Measurements from ENCODE around the gene PLPP4. TPM values are rescaled to one million over a fixed set of nuclear protein-coding genes. Genes with fewer than 3 reads are reported as not detected.

Gene PLPP4
- total RNA-seq, 1 experiment from 2014 or later: 47.7 TPM

GRCh38 chr10:120573355-120573754 is 116.3 kb downstream of the PLPP4 start:
- no peak for DNase-seq (ENCODE audit: low read depth)

GRCh38 chr10:120574981-120575380 is 118.0 kb downstream of the PLPP4 start:
- DNase-seq (ENCODE audit: low read depth): no peak

GRCh38 chr10:120575411-120575810 is 118.4 kb downstream of the PLPP4 start:
- no peak for DNase-seq (ENCODE audit: low read depth)

GRCh38 chr10:120578134-120578533 is 121.1 kb downstream of the PLPP4 start:
- DNase-seq (ENCODE audit: low read depth): no peak

GRCh38 chr10:120578890-120579289 is 121.9 kb downstream of the PLPP4 start:
- DNase-seq (ENCODE audit: low read depth): no peak

GRCh38 chr10:120580918-120581895 is 124.2 kb downstream of the PLPP4 start:
- no peak for DNase-seq (ENCODE audit: low read depth)

GRCh38 chr10:120582753-120583152 is 125.7 kb downstream of the PLPP4 start:
- no peak for DNase-seq (ENCODE audit: low read depth)

DNA sequence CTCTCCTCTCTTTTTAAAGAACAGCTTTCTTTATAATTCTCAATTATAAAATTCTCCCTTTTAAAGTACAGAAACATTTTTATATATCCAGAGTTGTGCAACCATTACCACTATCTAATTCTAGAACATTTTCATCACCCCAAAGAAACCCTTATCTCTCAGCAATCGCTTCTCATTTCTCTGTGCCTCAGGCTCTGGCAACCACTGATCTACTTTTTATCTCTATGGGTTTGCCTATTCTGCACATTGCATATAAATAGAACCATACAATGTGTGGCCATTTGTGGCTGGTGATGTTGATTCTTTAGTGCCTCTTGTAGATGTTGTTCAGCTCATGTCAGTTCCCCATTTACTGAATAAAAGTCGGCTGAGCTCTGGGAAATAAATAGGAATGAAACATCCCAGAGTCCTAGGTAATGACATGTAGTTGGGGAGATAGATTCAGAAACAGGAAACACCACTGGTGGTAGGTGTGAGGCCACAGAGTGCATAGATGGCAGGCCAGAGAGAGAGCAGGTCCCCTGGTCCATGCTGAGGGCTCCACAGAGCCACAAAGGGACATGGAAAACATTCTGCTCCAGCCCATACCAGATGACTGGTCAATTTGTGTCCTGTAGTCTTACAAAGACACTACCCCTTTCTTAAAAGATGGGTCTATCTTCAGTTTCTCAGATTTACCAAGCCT is 126.5 kb downstream of the PLPP4 start:
- DNase-seq (ENCODE audit: low read depth): no peak

GRCh38 chr10:120584786-120585185 is 127.8 kb downstream of the PLPP4 start:
- no peak for DNase-seq (ENCODE audit: low read depth)

DNA sequence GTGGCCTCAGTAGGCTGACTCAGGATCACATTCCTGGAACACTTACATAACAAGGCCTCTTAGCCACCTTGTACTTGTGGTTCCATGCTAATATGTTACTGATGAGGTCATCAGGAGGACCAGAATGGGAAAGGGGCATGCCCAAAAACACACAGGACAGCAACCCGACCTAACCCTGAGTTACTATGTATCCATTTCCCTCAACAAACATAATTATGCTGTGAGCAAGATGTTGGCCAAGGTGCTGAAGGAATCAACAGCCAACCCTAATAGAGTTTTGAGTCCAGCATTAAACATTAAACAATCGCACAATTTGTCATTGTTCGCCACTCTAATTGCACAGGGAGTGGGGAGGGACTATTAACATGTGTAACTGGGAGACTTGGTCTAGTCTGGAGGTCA is 129.4 kb downstream of the PLPP4 start:
- DNase-seq (ENCODE audit: low read depth): peak; percentile 86

- DNase-seq (ENCODE audit: low read depth): no peak
Observed at GRCh38 chr10:120587061-120587460, 130.0 kb downstream of the PLPP4 start.

DNA sequence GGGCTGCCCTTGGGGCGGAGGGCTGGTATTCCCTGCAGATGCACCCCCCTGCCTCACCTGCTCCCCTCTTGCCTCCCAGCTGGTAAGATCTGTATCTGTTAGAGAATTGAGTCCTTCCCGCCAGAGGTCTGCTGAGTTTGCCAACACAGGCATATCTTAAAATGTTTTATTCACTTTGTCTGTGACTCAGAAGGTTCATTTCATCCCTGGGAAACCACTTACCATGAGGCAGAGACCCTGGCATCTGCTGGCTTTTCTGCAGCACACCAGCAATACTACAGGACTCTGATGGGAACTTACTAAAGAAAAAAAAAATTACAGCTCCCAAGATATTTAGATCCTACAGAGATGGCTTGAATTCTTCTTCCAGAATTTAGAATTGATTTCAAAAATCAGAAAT is 131.3 kb downstream of the PLPP4 start:
- peak; percentile 21 for DNase-seq (ENCODE audit: low read depth)

- no peak for DNase-seq (ENCODE audit: low read depth)
Observed at GRCh38 chr10:120593693-120594092, 136.7 kb downstream of the PLPP4 start.

GRCh38 chr10:120597902-120598301 is 140.9 kb downstream of the PLPP4 start:
- no peak for DNase-seq (ENCODE audit: low read depth)

GRCh38 chr10:120598386-120598785 is 141.4 kb downstream of the PLPP4 start:
- DNase-seq (ENCODE audit: low read depth): no peak

DNA sequence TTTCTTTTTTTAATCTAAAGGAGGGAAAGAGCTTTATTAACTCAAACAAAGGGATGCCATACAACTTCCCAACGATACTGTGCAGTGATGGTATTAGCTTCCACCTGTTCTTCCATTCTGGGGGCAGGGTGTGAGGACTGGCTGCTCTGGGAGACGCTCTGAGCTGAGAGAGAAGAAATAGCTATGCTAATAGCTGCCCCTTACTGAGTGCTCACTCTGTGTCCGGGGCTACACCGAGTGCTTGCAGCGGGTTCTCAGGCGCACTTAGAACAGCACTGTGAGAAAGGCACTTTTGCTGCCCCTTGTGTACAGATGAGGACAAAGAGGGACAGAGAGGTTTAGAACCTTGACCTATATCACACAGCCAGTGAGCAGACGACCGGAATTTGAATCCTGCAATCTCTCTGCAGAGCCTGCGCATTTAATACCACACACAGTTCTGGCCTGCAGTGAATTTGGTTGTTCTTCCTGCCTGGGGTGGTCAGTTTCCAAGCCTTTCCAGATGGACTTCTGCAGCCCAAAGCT is 142.2 kb downstream of the PLPP4 start:
- DNase-seq (ENCODE audit: low read depth): no peak

DNA sequence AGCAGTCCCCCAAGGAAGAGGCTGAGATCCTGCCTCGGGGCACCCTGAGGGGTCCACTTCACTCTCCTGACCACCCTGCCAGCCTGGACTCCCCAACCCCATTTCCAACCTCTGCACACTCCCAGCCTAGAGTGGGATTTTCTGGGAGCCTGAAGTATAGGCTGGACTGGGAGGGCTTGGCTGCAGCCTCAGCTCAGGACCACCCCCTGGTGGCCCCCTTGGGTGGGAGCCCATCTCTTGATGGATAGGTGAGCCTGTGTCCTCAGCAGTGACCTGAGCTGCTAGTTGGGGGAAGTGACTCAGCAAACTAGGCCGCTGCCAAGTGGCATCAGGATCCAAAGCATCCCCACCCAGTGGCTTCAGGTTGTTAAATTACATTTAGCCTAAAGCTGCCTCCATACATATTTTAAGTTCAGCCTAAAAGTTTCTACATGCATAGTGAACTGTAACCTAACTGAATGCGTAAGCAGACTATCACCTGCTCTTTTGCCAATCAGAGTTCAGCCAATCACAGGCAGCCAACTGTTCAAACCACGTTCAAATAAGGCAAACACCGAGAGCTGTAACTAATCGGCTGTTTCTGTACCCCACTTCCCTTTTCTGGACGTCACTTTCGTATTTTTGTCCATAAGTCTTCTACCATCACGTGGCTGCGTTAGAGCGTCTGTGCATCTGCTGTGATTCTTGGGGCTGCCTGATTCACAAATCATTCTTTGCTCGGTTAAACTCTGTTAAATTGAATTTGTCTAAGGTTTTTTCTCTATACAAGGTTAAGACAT is 144.0 kb downstream of the PLPP4 start:
- peak; percentile 88 for DNase-seq (ENCODE audit: low read depth)

GRCh38 chr10:120601999-120602398 is 145.0 kb downstream of the PLPP4 start:
- DNase-seq (ENCODE audit: low read depth): no peak

GRCh38 chr10:120605410-120605809 is 148.4 kb downstream of the PLPP4 start:
- no peak for DNase-seq (ENCODE audit: low read depth)

- no peak for DNase-seq (ENCODE audit: low read depth)
Observed at GRCh38 chr10:120606051-120606764, 149.2 kb downstream of the PLPP4 start.
